Skin epidermis (tissue), 12 donors: ENCODE measurements around the gene GRAMD2B.
"Not testable (repeated sequence)": the region's sequence is repeated elsewhere in the genome, so short reads cannot be mapped to it uniquely, and the experiment has no call there.

Experiments
- H3K27ac ChIP-seq, 21 experiments: fragments of 200-600 bp; sonication (generic) in 11 of 21; one replicate each; pipeline ENCODE4 v1.5.0; 2020; ENCODE audit warnings: mild to moderate bottlenecking in 3 of 21, inconsistent platforms in 2 of 21, moderate library complexity in 2 of 21
- H3K4me3 ChIP-seq, 7 experiments: fragments of 200-600 bp; sonication (generic) in 2 of 7; one replicate each; pipeline ENCODE4 v1.5.0; 2020; ENCODE audit warnings: inconsistent platforms in 2 of 7, mild to moderate bottlenecking in 2 of 7, moderate library complexity in 1 of 7

GRAMD2B gene, protein sequence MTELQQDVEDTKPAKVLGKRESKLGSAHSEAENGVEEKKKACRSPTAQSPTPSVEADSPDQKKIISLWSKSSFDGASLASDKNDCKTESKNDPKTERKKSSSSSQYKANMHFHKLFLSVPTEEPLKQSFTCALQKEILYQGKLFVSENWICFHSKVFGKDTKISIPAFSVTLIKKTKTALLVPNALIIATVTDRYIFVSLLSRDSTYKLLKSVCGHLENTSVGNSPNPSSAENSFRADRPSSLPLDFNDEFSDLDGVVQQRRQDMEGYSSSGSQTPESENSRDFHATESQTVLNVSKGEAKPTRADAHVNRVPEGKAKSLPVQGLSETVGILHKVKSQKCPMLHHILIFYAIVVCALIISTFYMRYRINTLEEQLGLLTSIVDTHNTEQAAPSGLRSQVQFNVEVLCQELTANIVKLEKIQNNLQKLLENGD

DNA sequence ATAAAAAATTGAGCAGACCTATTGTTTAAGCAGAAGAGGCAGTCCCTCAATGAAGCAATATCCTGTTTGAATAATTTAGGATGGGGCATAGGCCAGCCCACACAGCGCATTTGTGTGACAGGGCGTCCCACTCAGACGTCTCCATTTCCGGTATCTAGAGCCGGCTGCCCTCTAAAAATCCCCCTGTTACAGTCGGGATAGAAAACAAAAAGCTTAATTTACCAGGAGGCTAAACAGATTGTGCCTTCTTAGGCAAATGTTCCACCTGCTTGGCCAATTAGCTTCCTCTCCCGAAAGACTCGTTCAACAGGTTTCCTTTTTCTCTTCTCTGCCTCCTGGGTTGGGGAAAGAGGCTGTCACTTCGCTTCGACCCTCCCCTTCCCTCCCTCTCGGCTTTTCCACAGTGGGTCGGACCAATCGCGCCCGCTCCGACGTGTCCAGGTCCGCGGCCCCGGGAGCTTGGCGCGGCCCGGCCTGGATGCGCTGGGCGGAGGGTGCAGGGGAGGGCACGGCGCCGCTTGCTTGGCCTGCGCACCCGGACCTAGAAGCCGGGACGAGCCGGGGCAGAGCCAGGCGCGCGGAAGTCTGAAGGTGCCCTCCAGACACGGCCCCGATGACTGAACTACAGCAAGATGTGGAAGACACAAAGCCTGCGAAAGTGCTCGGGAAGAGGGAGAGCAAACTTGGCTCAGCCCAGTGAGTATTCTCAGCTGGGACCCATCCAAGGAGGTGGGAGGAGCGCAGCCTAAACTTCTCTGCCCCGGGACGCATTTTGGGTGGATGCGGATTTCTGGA lies at the start of gene GRAMD2B:
Gene GRAMD2B, plus strand, starts transcription at position 416 of the 795 bp plus-strand sequence. Its CDS starts 198 bp downstream, at position 614.
- Histone ChIP-seq H3K4me3 (peak within 1 kb of the TSS; percentile 58 to 70 (median 64)), H3K27ac (peak within 1 kb of the TSS; percentile 63 to 97 (median 91))

DNA sequence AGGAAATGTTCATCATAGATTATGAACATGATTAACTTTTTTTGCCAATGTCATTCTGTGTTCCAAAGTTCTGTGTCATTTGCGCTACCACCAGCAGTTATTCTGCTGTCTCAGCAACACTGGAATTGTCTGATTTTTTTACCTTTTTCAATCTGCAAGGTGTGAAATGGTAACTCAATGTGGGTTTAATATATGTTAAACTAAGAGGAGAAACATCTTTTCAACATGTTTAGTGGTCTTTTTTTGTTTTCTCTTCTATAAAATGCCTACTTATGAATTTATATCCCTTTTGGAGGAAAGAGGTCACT lies 49.1 kb upstream of the GRAMD2B start:
- H3K4me3 ChIP-seq, result no peak overlapping the region
- H3K27ac ChIP-seq, result no peak overlapping the region

DNA sequence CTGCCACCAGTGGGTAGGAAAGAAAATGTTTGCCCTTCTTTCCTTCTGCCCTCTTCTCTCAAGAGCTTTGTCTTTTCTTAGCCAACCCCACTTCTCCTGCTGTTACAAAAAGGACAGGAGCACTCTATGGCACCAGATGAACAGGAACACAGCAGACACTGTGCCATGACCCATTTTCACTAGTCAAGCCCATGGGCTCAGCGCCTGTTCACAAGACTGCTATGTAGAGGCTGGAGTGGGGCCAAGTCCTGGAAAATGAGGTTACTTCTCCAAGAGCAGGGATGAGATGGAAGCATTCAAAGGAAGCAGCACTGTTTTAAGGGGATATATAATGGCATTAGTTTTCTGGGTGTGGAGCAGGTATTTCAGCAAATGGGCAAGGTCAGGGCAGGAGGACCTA lies 46.8 kb upstream of the GRAMD2B start:
- no peak overlapping the region for H3K27ac ChIP-seq

DNA sequence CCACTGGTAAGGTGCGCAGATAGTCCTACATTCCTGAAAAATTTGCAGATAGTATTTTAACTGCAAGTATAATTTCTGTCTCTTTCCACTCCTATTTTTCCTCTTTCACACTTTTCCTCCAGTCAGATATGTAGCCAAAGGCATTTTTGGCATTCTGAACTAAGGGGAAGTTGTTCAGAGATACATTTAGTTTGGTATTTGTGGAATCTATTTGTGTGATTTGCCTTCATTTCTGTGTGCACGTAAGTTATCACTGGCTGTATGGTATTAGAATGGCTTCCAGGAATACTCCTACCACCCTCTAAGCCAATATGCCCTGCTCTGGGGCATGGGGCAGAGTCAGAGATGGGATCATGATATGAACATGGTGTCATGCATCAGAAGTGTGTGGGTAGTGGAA lies 45.8 kb upstream of the GRAMD2B start:
- Histone ChIP-seq H3K4me3 (no peak overlapping the region), H3K27ac (no peak overlapping the region)

More for the DNA sequence above, 46.8 kb upstream of the GRAMD2B start:
- H3K4me3 ChIP-seq, result no peak overlapping the region

DNA sequence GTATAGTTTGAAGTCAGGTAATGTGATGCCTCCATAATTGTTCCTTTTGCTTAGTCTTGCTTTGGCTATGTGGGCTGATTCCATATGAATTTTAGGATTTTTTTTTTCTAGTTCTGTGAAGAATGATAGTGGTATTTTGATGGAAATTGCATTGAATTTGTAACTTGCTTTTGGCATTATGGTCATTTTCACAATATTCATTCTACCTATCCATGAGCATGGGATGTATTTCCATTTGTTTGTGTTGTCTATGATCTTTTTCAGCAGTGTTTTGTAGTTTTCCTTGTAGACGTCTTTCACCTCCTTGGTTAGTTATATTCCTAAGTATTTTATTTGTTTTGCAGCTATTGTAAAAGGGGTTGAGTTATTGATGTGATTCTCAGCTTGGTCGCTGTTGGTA lies 42.9 kb upstream of the GRAMD2B start:
- not testable (repeated sequence) for H3K27ac ChIP-seq, H3K4me3 ChIP-seq

DNA sequence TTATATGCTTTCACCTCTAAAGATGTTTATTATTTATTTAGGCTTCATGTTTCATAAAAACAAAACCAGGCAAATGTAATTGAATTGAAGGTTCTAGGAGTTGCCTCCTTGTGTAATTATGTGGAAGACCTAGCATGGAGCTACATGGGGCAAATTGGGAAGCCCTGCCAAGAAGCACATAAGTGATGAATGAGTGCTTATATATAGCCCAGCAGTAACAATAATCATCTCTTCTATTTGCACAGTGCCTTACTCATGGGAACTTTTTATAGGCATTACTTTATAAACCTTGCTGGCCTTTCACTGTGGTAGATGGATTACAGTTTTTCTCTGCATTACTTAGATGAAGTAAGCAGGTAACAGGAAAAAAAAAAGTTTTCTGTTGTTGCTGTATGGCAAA lies 40.0 kb upstream of the GRAMD2B start:
- no peak overlapping the region for H3K4me3 ChIP-seq

DNA sequence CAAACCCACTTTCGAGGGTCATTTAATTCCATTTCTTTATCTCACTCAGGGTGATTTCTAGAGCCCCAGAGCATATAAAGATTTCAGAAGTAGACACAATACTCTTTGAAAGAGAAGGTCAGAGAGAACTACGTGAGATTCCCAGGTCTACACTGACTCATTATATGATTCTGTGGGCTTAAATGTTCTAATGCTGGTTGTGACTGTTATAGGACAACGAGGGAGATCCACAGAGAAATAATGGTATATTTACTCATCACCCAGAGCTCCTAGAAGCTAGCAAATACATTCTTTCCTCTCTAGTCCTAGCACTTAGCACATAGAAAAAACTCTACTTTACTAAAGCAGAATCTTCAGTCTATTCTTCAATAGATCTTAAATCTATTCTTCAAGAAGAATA lies 39.4 kb upstream of the GRAMD2B start:
- H3K27ac ChIP-seq, result no peak overlapping the region
- no peak overlapping the region for H3K4me3 ChIP-seq

More for the DNA sequence above, 40.0 kb upstream of the GRAMD2B start:
- H3K27ac ChIP-seq, result no peak overlapping the region

DNA sequence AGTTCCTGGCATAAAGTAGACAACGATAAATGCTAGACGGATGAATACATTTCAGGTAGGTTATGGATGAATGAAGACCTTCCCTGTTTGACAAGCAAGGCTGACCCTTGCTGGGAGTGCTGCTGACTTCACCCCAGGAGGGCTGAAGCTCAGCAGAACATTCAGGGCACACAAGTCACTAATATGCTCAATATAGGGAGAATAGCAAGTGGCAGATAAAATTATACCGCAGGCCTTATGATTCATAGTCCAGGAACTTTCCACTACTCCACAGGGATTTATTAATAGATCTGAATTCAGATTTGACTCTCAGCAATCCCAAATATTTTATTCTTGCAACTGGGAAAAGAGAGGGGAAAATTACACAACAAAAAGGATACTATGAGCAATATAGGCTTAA lies 38.2 kb upstream of the GRAMD2B start:
- Histone ChIP-seq H3K4me3 (no peak overlapping the region), H3K27ac (peak overlapping the region in 1 of 21 experiments; percentile 23)

DNA sequence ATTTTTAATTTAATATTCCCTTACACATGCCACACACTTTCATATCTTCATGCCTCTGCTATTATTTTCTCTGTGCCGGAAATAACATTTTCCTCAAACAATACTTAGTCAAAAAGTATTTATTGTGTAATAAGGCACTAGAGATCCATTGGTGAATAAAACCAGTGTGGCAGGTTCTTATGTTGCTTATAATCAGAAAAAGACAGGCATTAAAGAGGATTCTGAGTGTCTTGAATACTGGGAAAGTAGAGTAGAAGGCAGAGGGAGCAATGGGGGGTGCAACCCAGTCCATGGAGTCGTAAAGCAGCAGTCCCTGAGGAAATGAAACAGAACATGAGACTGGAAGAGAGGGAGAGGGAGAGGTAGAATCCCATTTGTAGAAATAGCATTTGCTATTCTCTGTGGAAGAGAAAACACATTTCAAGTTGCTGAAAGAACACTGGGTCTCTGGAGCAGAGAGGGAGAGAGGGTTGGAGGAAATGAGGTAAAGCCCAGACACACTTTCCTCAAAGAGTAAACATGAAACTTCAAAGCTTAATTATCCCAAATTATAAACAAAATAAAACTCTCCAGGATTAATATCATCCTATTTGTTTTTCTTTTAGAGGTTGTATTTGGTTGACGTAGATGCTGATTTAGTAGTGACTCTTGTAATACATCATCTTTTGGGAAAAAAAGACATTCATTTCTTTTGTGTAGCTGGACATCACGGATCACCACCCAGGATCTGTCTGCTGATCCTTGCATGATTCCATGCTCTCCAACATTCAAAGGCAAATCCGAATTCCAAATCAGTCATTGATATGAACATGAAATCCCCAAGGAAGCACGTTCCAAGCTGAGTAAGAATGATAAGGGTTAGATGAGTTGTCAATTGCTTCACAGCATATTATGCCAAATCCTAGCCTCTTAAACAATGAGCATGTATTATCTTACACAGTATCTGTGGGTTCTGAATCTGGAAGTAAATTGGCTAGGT lies 37.4 kb upstream of the GRAMD2B start:
- Histone ChIP-seq H3K27ac (peak overlapping the region in 4 of 21 experiments; percentile 7 to 34 (median 19)), H3K4me3 (no peak overlapping the region)

DNA sequence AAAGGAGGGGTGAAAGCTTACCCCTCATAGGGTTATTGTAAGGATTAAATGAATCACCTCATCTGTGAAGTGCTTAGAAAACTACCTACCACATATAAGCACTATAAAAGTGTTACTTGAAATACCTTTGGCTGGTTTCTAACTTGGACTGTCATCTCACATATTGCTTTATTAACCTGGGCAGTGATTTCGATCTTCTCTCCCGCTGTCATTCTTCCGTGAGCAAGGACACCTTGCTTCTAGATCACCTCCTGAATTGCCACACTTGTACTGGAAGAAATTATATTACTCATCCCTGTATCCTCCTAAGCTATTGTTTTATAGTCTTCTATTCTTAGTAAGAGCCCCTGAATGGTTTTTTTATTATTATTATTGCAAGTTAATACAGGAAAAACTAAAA lies 34.0 kb upstream of the GRAMD2B start:
- Histone ChIP-seq H3K4me3 (no peak overlapping the region), H3K27ac (no peak overlapping the region)

DNA sequence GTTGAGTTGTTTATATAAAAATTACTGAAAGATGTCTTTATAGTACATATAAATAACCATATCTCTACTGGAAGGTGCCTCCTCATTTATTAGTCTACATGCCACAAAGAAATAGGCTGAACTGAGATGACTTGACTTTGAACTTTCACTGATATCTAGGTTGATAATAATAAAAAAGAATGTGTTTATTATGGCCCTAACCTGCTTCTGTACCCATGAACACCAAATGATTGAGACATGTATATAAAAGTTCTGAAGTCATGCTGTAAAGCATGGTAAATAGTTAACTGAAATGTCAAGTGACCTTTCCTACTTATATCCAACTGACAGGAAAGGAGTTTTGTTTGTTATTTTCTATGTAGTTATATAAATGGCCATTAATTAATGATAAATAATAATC lies 33.2 kb upstream of the GRAMD2B start:
- no peak overlapping the region for H3K27ac ChIP-seq
- no peak overlapping the region for H3K4me3 ChIP-seq

DNA sequence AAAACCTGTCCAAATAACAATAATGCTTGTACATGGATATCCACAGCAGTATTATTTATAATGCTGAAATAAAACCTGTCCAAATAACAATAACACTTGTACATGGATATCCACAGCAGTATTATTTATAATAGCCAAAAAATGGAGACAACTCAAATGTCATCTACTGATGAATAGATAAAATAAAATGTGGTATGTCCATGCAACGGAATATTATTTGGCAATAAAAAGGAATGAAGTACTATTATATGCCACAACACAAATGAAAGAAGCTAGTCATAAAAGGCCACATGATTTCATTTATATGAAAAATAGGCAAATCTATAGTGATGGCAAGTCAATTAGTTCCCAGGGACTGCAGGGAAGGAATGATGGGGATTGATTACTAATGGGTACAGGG lies 31.8 kb upstream of the GRAMD2B start:
- no peak overlapping the region for H3K27ac ChIP-seq

DNA sequence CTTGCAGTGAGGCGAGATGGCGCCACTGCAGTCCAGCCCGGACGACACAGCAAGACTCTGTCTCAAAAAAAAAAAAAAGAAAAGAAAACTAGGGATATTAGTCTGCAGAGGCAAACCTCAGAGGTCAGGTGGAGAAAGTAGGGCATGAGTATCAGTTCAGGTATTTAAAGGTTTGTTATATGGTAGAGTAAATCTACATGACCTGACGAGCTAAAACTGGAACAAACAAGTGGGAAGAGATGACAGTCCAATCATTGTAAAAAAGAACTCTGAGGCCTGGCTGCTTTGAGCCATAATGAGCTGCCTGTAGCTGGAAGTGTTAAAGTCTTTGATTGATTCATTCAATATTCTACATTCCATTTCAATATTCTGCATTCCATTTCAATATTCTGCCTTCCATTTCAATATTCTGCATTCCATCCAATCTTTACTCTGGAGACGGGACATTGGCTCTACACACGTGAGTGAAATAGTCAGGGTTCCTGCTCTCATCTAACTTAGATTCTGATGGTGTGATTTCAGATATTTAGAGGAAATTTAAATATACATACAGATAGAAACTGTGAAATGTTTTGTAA lies 28.9 kb upstream of the GRAMD2B start:
- Histone ChIP-seq H3K27ac (no peak overlapping the region), H3K4me3 (no peak overlapping the region)

More for the DNA sequence above, 31.8 kb upstream of the GRAMD2B start:
- H3K4me3 ChIP-seq, result no peak overlapping the region

DNA sequence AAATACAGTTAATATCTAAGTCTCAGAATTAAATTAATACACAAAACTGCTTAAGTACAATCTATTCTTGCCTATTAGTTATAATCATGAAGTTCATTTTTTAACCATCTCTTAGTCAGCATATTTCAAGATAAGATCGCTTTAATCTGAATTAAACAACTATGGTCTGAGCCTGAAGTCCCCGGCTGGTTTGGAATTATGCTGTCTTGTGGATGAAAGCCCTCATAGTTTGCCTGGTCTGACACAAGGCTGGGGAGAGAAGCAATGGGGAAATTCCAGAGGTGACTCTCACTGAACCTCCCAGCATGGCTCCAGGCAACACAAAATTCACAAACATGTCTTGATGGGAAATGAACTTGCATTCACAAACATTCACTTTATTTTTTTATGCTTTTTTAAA lies 28.0 kb upstream of the GRAMD2B start:
- H3K4me3 ChIP-seq, result no peak overlapping the region
- H3K27ac ChIP-seq, result no peak overlapping the region

DNA sequence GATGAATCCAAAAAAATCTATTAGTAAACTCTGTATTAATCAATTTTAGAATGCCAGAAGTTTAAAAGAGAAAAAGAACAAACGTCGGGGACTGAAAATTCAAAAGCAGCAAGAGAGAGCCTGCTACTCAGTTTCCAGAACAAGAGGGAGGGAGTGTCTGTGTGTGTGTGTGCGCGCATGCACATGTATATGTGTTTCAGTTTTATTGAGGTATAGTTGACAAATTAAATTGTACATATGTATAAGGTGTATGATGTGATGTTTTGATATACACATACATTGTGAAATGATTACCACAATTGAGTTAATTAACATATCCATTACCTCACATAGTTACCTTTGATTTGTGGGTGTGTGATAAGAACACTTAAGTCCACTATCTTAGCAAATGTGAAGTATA lies 27.6 kb upstream of the GRAMD2B start:
- Histone ChIP-seq H3K4me3 (no peak overlapping the region), H3K27ac (no peak overlapping the region)

DNA sequence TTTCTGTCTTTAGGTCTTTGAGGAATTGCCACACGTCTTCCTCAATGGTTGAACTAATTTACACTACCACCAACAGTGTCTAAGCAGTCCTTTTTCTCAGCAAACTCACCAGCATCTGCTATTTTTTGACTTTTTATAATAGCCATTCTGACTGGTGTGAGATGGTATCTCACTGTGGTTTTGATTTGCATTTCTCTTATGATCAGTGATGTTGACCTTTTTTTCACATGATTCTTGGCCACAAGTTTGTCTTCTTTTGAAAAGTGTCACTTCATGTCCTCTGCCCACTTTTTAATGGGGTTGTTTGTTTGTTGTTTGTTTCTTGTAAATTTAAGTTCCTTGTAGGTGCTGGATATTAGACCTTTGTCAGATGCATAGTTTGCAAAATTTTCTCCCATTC lies 26.5 kb upstream of the GRAMD2B start:
- not testable (repeated sequence) for H3K4me3 ChIP-seq, H3K27ac ChIP-seq

DNA sequence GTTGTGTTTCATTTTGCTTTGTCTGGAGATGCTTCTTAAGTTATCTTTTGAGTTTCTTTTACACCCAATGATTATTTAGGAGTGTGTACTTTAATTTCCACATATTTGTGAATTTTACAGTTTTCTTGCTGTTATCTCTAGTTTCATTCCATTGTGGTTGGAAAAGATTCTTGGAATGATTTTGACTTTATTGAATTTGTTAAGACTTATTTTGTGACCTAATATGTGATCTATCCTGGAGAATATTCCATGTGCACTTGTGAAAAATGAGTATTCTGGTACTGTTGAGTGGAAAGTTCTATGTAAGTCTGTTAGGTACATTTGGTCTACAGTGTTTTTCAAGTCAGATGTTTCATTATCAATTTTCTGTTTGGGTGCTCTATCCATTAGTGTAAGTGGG lies 24.4 kb upstream of the GRAMD2B start:
- Histone ChIP-seq H3K4me3 (no peak overlapping the region), H3K27ac (no peak overlapping the region)

DNA sequence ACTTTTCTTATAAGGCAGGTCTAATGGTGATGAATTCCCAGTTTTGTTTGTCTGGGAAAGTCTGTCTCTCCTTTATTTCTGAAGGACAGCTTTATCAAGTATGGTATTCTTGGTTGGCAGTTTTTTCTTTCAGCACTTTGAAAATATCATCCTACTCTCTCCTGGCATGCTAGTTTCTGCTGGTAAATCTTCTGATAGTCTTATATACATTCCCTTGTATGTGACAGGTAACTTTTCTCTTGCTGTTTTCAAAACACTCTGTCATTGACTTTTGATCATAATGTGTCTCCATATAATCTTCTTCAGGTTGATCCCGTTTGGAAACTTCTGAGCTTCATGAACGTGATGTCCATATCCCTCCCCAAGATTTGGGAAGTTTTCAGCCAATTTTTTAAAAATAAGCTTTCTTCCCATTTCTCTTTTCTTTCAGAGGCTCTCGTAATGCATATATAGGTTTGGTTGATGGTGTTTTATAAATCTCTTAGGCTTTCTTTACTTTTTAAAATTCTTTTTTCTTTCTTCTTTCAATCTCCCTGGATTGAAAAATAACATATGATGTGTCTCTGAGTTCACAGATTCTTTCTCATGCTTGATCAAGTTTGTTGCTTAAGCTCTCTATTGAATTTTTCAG lies 22.5 kb upstream of the GRAMD2B start:
- Histone ChIP-seq H3K4me3 (no peak overlapping the region), H3K27ac (no peak overlapping the region)
